ENCODE data around the gene MINDY2.

The MINDY2 gene, protein sequence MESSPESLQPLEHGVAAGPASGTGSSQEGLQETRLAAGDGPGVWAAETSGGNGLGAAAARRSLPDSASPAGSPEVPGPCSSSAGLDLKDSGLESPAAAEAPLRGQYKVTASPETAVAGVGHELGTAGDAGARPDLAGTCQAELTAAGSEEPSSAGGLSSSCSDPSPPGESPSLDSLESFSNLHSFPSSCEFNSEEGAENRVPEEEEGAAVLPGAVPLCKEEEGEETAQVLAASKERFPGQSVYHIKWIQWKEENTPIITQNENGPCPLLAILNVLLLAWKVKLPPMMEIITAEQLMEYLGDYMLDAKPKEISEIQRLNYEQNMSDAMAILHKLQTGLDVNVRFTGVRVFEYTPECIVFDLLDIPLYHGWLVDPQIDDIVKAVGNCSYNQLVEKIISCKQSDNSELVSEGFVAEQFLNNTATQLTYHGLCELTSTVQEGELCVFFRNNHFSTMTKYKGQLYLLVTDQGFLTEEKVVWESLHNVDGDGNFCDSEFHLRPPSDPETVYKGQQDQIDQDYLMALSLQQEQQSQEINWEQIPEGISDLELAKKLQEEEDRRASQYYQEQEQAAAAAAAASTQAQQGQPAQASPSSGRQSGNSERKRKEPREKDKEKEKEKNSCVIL

GRCh38 chr15:58770857-58771620 is at the start of gene MINDY2:
MINDY2 (plus strand) TSS chr15:58771302; CDS start chr15:58771396, 94 bp downstream.
- Mint-ChIP-seq H3K9me3 (no peaks in the 10 kb centered on the region), H3K27me3 (no peaks in the 10 kb centered on the region), H3K36me3 (ENCODE audit: low read depth) (no peaks in the 10 kb centered on the region), H3K27ac (peak within 1 kb of the TSS; percentile 87), H3K4me1 (peaks cover 12% of the 10 kb centered on the region), H3K4me3 (no peak within 1 kb of the TSS)
- DNase-seq = peak; percentile 96
- peak; percentile 99 for ATAC-seq

DNA sequence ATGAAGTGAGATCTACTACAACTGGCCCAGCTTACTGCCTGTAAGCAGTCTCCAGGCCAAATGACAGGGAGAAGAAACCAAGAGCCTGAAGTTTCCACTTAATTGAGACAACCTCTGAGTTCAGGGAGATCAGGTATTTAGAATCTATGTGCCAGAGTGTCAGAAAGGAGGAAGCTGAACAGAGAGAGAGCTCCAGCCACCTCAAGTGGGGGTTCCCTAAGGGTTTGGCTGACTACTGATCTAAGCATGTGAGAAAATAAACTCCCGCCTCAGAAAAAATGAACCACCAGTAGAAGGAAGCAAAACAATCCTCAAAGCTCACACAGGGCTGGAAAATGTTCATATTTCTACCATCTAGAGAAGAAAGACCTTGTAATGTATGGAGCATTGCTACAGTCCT is 46.6 kb upstream of the MINDY2 start:
- no peaks in the 10 kb centered on the region for H3K9me3 Mint-ChIP-seq
- ATAC-seq (peak; percentile 81), DNase-seq (no peak)
- H3K4me3 Mint-ChIP-seq = no peak overlapping the region
- peak overlapping the region; percentile 15 for H3K27ac Mint-ChIP-seq
- no peaks in the 10 kb centered on the region for H3K27me3 Mint-ChIP-seq
- H3K4me1 Mint-ChIP-seq = peaks cover 46% of the 10 kb centered on the region
- peaks cover 3% of the 10 kb centered on the region for H3K36me3 Mint-ChIP-seq (ENCODE audit: low read depth)

GRCh38 chr15:58726867-58727266 is 44.2 kb upstream of the MINDY2 start:
- H3K4me1 Mint-ChIP-seq = peaks cover 50% of the 10 kb centered on the region
- no peaks in the 10 kb centered on the region for H3K27me3 Mint-ChIP-seq
- no peak overlapping the region for H3K4me3 Mint-ChIP-seq
- DNase-seq (no peak), ATAC-seq (no peak)
- H3K9me3 Mint-ChIP-seq = no peaks in the 10 kb centered on the region
- H3K27ac Mint-ChIP-seq = no peak overlapping the region
- H3K36me3 Mint-ChIP-seq (ENCODE audit: low read depth) = no peaks in the 10 kb centered on the region

DNA sequence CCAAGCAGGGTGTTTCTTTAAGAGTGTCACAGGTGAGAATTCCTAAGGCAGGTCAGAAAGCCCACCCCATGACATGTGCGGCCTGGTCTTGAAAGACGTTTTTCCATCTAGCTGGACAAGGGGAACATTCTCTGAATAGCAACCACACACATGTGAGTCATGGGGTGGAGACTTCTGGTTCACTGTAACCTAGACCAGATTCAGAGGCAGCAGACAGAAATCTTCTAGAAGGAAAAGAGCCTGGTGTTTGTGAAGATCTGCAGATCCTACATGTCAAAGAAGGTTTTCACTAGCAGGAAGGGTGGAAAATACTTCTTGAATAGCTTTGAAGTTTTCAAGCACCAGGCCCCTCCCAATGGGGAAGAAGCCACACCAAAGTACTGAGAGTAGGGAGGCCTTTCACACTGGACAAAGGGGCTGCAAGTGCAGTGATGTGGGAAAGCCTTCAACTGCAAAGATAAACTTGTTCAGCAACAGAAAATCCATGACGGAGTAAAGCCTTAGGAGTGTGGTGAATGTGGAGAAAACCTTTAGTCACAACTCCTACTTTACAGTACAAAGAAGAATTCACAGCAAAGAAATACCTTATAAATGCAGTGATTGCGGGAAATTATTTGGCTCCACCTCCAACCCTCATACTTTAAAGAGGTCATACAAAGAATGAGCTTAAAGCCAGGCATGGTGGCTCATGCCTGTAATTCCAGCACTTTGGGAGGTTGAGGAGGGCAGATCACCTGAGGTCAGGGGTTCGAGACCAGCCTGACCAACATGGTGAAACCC is 39.2 kb upstream of the MINDY2 start:
- no peak for DNase-seq
- no peak for ATAC-seq
- Mint-ChIP-seq H3K9me3 (no peaks in the 10 kb centered on the region), H3K27me3 (no peaks in the 10 kb centered on the region), H3K36me3 (ENCODE audit: low read depth) (no peaks in the 10 kb centered on the region), H3K27ac (no peak overlapping the region), H3K4me3 (no peak overlapping the region), H3K4me1 (peaks cover 62% of the 10 kb centered on the region)

- DNase-seq (no peak), ATAC-seq (no peak)
- Mint-ChIP-seq H3K4me3 (no peak overlapping the region), H3K27me3 (no peaks in the 10 kb centered on the region), H3K9me3 (no peaks in the 10 kb centered on the region), H3K4me1 (peaks cover 69% of the 10 kb centered on the region), H3K27ac (no peak overlapping the region), H3K36me3 (ENCODE audit: low read depth) (no peaks in the 10 kb centered on the region)
These were observed 38.3 kb upstream of the MINDY2 start for GRCh38 chr15:58732625-58733363.

GRCh38 chr15:58734859-58735258 is 36.2 kb upstream of the MINDY2 start:
- Mint-ChIP-seq H3K27me3 (no peaks in the 10 kb centered on the region), H3K4me3 (no peak overlapping the region), H3K9me3 (no peaks in the 10 kb centered on the region), H3K4me1 (peaks cover 74% of the 10 kb centered on the region), H3K36me3 (ENCODE audit: low read depth) (no peaks in the 10 kb centered on the region), H3K27ac (no peak overlapping the region)
- ATAC-seq (no peak), DNase-seq (no peak)

DNA sequence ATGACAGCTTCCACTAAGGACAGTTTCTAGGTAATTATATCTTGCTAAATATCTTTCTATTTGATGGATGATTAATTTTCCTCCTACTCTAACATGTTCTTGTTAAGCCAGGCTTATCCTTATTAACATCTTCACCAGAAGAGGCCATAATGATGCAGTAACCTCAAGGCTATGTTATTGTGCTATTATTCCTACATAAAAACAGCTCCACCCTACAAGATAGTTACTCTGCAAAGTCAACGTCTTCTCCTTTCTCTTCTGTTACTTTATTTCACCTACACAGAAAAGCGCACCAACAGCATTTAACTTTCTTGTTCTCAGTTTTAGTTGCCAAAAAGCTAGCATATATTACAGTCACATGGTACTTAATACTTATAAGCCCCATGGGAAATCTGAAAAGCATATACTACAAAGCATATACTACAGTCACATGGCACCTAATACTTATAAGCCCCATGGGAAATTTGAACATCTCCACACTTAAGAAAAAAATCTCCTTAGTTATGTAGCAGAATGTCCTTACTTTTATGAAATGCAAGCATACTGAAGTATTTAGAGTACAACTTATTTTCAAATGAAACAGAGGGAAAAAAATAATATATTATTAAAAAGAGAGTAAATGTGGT is 35.0 kb upstream of the MINDY2 start:
- H3K4me3 Mint-ChIP-seq = no peak overlapping the region
- H3K9me3 Mint-ChIP-seq = no peaks in the 10 kb centered on the region
- no peaks in the 10 kb centered on the region for H3K27me3 Mint-ChIP-seq
- no peaks in the 10 kb centered on the region for H3K36me3 Mint-ChIP-seq (ENCODE audit: low read depth)
- DNase-seq (no peak), ATAC-seq (no peak)
- peaks cover 68% of the 10 kb centered on the region for H3K4me1 Mint-ChIP-seq
- H3K27ac Mint-ChIP-seq = peak overlapping the region; percentile 22

DNA sequence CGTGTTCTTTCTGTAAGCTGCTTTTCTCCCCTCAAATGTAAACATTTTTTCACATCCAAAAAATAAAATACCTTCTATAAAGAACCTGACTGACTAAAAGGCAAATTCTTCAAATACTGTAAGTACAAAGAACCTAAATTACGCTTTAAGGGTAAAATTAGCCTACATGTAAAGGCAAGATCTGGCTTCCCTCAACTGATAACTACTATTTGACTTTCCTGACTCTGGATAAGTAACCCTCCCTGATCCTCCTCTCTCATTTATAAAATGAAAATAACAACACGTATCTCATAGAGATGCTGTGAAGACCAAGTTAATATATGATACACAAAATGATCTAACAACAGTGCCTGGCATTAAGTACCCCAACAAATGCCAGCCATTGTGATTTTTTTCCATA is 33.8 kb upstream of the MINDY2 start:
- no peak for DNase-seq
- no peaks in the 10 kb centered on the region for H3K9me3 Mint-ChIP-seq
- no peak overlapping the region for H3K4me3 Mint-ChIP-seq
- no peaks in the 10 kb centered on the region for H3K36me3 Mint-ChIP-seq (ENCODE audit: low read depth)
- no peaks in the 10 kb centered on the region for H3K27me3 Mint-ChIP-seq
- ATAC-seq = no peak
- H3K27ac Mint-ChIP-seq = no peak overlapping the region
- H3K4me1 Mint-ChIP-seq = peaks cover 69% of the 10 kb centered on the region

DNA sequence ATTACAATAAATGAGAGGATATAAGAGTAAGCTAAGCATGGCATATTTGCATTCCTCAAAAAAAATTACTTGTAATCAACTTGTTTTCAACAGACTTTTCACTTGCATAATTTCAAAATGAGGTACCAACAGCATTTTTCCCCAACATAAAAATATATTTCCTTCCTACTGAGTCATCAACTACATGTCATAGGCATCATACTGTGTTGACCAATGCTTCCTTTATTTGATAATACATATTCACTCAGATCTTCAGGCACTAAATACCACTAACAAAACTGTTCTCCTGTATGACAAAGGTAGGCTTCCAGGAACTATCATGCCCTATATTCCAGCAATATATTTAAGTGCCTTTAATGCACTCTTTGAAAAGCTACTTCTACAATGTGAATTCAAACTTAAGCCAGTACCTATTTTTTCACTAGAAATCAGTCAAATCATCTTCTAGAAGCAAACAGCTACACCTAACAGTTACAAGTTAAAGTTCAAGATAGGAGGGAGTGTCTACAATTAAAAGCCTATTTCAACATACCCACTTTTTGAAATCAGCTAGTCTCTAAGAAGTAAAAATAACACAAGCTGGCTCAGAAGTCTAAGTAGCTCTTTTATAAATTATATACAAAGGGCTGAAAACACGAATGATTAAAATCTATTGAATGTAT is 32.9 kb upstream of the MINDY2 start:
- H3K27me3 Mint-ChIP-seq = no peaks in the 10 kb centered on the region
- H3K4me3 Mint-ChIP-seq = peak overlapping the region; percentile 8
- no peaks in the 10 kb centered on the region for H3K9me3 Mint-ChIP-seq
- peak; percentile 68 for ATAC-seq
- no peaks in the 10 kb centered on the region for H3K36me3 Mint-ChIP-seq (ENCODE audit: low read depth)
- no peak for DNase-seq
- peak overlapping the region; percentile 1 for H3K27ac Mint-ChIP-seq
- H3K4me1 Mint-ChIP-seq = peaks cover 70% of the 10 kb centered on the region

DNA sequence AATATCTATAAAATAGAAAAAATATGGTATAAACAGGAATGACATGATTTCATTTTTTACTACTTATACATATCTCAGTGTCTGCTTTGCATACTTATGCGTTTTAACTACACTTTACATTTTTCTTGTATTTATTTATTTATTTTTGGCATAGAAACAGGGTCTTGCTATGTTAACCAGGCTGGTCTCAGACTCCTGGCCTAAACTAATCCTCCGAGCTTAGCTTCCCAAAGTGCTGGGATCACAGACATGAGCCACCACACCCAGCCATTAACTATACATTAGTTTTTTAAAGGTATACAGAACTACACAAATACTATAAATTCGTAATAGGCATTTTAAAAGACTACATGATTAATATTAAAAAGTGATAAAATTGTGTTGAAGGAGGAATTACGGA is 30.7 kb upstream of the MINDY2 start:
- H3K4me1 Mint-ChIP-seq = peaks cover 79% of the 10 kb centered on the region
- no peaks in the 10 kb centered on the region for H3K9me3 Mint-ChIP-seq
- H3K36me3 Mint-ChIP-seq (ENCODE audit: low read depth) = peaks cover 6% of the 10 kb centered on the region
- DNase-seq = no peak
- no peak overlapping the region for H3K4me3 Mint-ChIP-seq
- no peak for ATAC-seq
- H3K27ac Mint-ChIP-seq = no peak overlapping the region
- no peaks in the 10 kb centered on the region for H3K27me3 Mint-ChIP-seq

DNA sequence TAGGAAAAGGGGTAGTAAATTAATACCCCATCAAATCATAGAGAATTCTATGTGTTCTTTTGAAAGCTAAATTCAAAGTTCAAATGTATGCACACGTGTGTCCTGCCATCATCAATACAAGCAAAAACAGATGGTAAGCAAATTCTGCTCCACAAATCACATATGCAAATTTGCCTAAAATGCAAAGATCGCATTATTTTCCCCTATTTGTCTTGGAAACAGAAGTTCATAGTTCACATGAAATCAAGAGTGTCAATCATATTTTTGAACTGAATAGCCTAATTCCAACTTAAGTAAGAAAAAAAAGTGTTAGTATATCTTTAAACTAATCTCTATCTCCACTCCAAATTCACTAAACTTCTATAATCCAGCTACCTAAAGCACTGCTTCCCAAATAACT is 30.1 kb upstream of the MINDY2 start:
- Mint-ChIP-seq H3K27ac (no peak overlapping the region), H3K4me3 (no peak overlapping the region), H3K9me3 (no peaks in the 10 kb centered on the region), H3K36me3 (ENCODE audit: low read depth) (peaks cover 9% of the 10 kb centered on the region), H3K4me1 (peaks cover 80% of the 10 kb centered on the region), H3K27me3 (no peaks in the 10 kb centered on the region)
- ATAC-seq = no peak
- no peak for DNase-seq

- no peaks in the 10 kb centered on the region for H3K9me3 Mint-ChIP-seq
- DNase-seq = no peak
- no peak overlapping the region for H3K27ac Mint-ChIP-seq
- no peak overlapping the region for H3K4me3 Mint-ChIP-seq
- H3K4me1 Mint-ChIP-seq = peaks cover 75% of the 10 kb centered on the region
- H3K36me3 Mint-ChIP-seq (ENCODE audit: low read depth) = peaks cover 9% of the 10 kb centered on the region
- no peak for ATAC-seq
- H3K27me3 Mint-ChIP-seq = no peaks in the 10 kb centered on the region
These were observed 28.9 kb upstream of the MINDY2 start for GRCh38 chr15:58742022-58742813.
